Stimulated activated CD8-positive, alpha-beta memory T cell treated with anti-CD3 and anti-CD28 coated beads, Interleukin-7, amount 100 ng/mL, for 4 hours (primary cell): ENCODE data around the gene FOXC2.
A peak's percentile ranks its signal among the peaks of the same experiment; 100 is the strongest.

Experiments
- DNase-seq, 2 donors: peaks; one replicate each; pipeline ENCODE4 v3.0.0-alpha.2; 2020; ENCODE audit warnings: low read depth in 2 of 2

Gene FOXC2

DNA sequence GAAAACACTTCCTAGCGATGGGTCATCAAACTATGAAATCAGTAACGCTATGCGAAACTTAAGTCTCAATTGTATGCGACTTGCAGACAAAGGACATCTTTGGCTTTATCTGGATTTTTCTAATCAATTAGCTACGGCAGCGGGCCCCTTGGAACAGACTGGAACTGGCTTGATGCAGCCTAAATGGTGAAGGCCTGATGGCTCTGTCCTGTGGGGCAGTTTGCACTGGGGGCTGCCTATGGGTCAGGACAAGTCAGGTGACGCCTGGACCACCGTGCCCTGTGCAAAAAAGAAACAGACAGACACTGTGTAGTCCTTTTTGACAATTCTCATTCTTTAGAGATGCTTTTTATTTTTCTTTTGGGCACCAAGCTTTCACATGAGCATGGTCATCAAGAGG lies 33.6 kb upstream of the FOXC2 start:
- DNase-seq: no peak

DNA sequence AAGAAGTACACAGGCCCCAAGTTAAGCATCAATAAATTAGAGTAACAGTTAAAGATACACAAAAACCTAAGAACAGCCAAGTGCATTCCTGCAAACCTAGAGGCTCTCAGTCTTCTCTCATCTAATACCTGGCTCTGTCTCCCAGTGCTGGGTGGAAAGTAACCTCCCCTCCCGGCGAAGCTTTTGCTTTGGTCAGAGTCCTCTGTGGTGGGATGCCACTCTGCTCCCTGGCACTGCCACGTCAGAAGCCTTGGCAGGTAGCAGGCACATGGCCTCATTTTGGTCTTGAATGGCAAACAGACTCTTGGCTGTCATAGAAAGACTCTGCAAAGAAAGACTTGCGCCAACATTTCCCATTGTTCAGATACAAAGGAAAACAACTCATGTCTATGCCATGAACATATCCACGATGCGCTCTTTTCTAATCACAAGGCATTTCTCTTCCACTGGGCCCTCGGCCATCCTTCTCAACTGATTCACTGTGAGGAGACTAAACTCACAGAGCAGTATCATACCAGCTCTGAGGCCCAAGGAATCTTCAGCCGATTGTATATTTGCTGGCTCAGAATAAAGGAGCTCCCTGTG lies 32.8 kb upstream of the FOXC2 start:
- DNase-seq: no peak

DNA sequence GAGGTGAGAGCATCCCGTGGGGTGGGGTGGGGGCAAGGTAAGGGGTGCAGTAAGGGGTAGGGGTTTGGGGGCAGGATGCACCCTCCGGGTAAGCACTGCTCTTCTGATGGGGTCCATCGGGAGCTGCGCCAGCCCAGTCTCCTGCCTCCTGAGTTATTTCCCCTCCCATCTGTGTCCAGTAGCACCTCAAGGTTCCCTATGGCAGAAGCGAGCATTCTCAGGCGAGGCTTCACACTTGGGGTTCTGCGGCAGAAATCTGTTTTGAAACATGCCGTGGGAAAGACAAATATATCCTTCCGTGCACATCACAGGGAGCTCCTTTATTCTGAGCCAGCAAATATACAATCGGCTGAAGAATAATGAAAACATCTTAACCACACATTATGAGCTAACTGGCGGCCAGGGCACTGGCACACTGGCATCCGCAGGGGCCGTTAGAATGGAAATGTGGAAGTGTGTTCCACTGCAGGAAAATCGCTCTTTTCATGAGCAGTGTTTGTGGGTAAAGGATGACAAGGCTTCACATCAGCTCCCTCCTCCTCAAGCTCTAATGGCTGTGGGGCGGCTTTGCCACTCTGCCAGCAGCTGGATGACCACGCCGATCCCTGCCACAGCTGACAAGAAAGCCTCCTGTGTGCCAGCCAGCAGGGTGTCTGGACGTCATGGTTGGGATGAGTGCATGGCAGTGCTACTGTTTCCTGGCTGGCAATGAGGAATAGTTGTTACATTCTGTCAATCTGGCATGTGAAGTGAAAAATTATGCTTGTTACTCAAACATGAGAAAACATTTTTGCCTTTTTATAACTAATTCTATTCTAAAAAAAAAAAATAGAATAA lies 31.6 kb upstream of the FOXC2 start:
- no peak for DNase-seq

DNA sequence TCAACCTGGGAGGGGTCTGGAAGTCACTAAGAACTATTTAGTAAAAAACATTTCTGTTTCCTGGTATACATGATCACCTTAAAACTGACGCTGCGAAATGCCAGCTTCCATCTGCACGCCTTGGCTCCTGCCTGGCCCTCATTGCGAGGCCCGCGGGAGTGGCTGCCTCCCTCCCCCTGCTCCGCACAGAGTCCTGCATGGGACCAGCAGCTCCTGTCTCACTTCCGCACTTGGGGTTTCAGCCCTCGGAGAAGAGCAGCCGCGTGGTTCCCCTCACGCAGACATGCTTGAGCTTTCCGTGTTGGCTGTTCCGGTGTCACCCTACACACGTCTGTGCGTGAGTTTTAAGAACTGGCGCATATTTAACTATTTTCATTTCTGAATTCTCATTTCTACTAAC lies 30.0 kb upstream of the FOXC2 start:
- DNase-seq: no peak

DNA sequence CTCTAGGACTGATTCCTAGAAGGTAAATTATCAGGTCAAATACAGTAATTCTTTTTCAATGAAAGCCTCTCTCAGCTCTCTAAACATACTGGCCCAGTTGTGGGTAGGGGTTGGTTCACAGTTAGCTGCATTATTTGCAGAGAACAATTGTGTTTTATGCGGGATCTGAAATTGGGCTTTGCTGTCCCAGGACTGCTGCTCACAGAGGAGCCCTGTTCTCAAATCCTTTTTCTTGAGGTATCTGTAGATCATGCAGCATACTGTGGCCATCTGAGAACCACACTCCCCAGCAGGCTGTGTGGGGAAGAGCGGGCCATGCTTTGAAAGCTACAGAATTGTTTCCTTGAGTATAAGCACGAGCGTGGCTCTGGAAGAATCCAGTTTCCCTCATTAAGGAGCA lies 29.1 kb upstream of the FOXC2 start:
- DNase-seq: no peak

GRCh38 chr16:86538196-86538780 lies 28.3 kb upstream of the FOXC2 start:
- DNase-seq: no peak

- no peak for DNase-seq
These were observed 25.7 kb upstream of the FOXC2 start for GRCh38 chr16:86540894-86541293.

GRCh38 chr16:86541560-86541959 lies 25.1 kb upstream of the FOXC2 start:
- DNase-seq: no peak

GRCh38 chr16:86542756-86543750 lies 23.6 kb upstream of the FOXC2 start:
- DNase-seq: no peak

GRCh38 chr16:86545481-86545880 lies 21.1 kb upstream of the FOXC2 start:
- DNase-seq: no peak

GRCh38 chr16:86545954-86546637 lies 20.5 kb upstream of the FOXC2 start:
- DNase-seq: no peak

- no peak for DNase-seq
These were observed 20.0 kb upstream of the FOXC2 start for GRCh38 chr16:86546638-86547013.

DNA sequence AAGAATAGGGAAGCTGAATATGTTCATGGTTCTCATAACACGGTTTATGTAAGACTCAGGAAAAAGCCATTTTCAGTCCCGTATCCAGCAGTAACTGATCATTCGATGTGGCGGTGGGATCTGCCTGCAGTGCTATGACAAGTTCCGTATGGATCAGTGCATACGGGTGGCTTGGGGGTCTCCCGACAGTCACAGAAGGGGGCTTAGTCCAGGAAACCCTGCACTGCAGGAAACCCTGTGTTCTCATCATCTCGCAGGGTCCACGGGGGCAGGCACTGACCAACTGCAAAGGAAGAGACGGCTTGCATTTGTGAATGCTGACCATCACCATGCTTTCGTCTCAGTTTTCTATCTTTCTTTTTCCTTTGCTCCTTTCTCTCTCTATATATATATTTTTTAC lies 19.3 kb upstream of the FOXC2 start:
- DNase-seq: no peak

DNA sequence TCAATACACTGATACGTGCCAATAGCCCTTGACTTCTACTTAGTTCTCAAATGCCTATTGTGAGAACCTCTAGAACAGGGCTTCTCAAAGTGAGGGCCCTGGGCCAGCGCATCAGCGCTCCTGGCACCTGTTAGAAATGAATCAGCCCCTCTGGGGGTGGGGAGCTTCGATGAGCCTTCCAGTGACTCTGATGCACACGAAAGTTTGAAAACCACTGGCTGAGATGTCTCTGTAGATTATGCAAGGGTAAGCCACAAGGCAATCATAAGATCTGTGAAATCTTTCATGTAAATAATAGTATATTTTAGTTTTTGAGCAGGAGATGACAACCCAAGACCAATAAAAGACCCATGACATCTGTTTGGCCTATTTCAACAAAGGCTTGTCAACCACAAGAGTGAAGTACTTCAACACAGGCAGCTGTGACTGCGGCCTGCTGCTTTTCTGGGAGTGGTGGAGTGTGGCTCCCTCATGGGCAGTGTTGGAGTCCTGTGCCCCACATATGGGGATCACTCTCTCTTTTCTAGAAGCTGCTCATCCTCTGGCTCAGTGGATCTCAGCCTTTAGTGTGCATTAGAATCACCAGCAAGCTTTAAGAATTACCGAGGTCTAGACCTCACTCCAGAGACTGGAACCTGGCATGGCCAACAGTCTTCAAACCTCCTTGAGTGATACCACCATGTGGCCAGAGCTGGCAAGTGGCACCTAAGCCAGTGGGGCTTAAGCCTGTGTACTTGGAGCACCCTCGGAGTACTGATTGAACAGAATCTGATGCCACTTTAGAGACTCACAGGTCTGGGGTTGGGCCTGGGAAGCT lies 17.3 kb upstream of the FOXC2 start:
- DNase-seq: no peak

- DNase-seq: no peak
These were observed 16.8 kb upstream of the FOXC2 start for GRCh38 chr16:86549893-86550190.

DNA sequence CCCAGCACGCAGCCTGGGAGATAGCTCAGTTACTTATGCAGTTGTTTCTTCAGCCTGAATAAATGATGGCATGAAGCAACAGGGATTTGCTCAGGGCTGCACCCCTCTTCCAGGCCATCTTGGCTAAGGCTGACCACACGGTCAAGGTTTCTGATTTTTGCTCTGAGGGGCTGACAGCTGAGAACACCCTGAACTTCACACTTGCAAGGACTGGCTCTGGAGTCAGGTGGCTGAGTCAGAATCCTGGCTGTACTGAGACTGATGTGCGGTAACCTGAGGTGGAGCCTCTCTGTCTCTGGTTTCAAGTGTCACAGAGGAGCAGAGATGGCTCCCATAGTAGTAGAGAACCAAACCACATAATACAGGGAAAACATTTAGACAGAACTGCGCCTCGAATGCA lies 16.3 kb upstream of the FOXC2 start:
- no peak for DNase-seq

DNA sequence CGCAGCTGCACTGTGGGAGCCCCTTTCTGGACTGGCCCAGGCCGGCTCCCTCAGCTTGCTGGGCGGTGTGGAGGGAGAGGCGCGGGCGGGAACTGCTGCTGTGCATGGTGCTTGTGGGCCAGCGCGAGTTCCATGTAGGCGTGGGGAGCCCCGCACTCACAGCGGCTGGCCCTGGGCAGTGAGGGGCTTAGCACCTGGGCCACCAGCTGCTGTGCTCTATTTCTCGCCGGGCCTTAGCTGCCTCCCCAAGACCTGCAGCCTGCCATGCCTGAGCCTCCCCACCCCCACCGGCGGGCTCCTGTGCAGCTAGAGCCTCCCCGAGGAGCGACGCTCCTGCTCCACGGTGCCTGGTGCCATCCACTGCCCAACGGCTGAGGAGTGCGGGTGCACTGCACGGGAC lies 13.3 kb upstream of the FOXC2 start:
- DNase-seq: no peak

DNA sequence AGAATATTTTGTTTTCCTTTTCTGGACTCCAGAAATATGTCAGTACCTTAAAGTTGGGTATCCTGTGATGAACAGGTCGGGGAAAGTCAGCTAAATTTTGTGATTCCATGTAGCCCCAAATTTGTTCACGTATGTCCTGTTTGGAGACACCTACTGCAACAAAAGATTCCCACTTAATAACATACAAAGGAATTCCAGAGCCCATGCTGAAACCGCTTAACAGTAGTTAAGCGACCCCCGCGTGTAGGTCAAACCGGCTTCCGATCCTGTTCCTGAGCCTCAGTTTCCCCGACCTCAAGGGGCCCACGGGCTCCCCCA lies 12.1 kb upstream of the FOXC2 start:
- DNase-seq: no peak

DNA sequence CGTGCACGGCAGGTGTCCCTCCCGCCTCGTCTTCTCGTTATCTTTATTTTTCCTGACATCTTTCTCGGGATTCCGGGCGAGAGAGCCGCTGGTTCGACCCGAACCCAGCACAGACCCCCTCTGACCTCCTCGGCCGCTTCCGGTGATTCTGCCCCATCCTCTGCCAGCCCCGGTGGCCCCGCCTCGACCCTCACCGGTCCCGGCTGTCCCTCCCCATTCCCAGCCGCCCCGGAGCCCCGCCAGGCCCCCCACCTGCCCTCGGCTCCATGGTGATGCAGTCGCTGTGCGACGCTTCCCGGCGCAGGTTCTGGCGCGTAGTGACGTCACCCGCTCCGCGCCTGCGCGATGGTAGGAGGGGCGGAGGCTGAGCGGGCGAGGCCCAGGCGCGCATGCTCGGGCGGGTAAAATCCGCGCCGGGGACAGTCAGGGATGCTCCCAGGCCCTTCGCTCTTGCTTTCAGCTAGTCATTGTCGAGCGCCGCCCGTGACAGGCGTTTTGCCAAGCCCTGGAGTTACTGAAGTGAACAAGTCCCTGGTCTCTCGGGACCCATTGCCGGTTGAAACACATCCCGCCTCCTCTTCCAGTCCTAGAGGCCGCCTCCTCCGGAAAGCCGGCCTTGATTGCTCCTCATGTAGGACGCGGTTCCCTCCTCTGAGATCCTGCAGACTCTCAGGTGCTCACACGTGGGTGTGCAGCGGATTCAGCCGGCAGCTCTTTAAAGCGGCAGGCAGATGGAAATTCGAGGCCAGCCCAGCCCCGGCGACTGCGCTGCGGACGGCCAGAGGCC lies 11.5 kb upstream of the FOXC2 start, which contains the start of gene MTHFSD:
TSS of gene MTHFSD (minus strand) at position 319 of the 787 bp plus-strand sequence. CDS start at position 268, 51 bp downstream.
- DNase-seq: peak; percentile 89 to 92

GRCh38 chr16:86555704-86556075 lies 10.9 kb upstream of the FOXC2 start:
- no peak for DNase-seq
